GM18498 (cell line): ENCODE data around the gene COL4A3.

Experiments used
- ATAC-seq: cut with Tn5 transposase; IDR thresholded peaks from one replicate; pipeline ENCODE4 v1.9.1; 2021; ENCODE audit warnings: mild to moderate bottlenecking, moderate library complexity; ENCODE audit not compliant: unreplicated experiment

COL4A3 gene

DNA sequence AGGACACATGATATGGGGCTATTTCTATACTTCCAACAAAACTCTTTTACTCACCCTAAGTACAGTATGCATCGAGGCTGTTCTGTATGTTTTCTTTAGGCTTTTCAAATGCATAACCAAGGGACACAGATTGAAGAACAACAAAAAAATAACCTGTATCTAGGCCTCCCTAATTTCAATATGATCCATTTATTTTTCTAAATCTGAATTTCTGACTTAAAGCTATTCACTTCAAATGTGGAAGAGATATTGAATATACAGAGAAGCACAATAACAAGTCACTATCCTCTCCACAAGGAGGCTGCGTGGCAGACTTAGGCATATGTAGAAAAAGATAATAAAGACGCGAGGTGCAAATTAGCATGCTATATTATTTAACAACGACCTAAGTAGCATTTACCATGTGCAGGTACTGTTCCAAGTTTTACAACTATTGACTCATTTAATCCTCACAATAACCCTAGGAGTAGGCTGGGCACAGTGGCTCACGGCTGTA is 121.4 kb downstream of the COL4A3 start:
- ATAC-seq, result no peak

DNA sequence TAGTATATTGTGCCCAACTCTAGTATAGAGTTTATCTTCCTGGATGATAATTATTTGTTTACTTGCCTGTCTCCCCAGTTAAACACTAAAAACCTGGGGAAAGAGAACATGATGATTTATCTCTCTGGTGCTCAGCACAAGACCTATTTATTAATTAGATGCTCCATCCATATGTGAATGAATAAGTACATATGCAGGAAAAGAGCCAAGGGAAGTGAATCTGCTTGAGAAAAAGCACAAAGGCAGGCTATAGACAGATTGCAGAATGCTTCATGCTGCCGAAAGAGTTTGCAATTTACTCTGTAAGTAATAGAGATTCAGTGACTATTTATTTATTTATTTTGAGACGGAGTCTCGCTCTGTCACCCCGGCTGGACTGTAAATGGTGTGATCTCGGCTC is 123.3 kb downstream of the COL4A3 start:
- ATAC-seq, result no peak

DNA sequence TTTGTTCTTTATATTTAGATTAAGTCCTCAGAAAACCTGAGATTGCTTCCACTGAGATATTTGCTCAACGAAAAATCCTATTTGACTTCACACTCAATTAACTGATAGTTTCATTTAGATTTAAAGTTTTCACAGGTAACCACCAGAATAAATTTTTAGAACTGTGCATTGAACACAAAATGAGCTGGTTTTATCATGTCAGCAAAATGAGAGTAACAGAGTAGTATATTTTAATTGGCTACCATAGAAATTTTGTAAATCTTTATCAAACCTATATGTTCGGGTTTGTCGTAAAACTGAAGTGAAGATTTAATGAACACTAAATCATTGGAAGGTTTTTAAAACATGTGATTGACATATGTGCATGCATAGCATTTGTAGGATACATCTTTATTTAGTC is 127.9 kb downstream of the COL4A3 start:
- no peak for ATAC-seq

GRCh38 chr2:227293531-227293930 is 129.1 kb downstream of the COL4A3 start:
- ATAC-seq, result no peak

GRCh38 chr2:227295806-227296205 is 131.4 kb downstream of the COL4A3 start:
- ATAC-seq, result no peak

DNA sequence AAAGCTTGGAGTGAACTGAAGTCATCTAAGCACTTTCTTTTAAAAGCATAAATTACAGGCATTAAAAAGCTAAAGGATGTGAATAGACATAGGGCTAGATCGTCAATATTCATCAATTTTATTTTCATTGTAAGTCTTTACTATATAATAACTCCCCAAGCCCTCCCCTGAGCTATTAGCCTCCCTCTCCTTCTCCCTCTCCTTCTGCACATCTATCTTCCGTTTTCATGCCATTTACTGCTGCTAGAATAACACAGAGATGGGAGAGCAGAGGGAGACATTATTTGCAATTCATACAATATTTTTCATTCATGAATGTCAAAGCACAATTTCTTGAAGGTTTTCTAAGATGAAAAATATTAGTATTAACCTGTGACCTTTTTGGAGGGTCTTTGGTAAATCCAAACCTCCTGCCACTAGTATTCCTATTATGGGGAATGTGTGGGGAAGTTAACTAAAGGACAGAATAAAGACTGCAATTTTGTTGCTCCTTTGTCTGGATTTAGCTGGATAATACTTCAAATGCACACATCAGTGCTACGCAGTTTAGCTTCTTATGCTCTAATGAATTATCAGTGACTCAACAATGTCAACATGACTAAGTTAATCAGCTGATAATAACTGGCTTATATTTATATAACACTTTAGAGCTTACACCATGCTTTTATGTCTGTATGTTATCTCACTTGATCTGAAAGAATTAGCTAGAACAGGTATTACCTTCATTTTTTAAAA is 132.4 kb downstream of the COL4A3 start:
- no peak for ATAC-seq

GRCh38 chr2:227301523-227301922 is 137.1 kb downstream of the COL4A3 start:
- ATAC-seq, result no peak

GRCh38 chr2:227308784-227309183 is 144.4 kb downstream of the COL4A3 start:
- ATAC-seq, result peak; percentile 89

- ATAC-seq, result no peak
Measured at GRCh38 chr2:227310756-227311110, 146.3 kb downstream of the COL4A3 start.

DNA sequence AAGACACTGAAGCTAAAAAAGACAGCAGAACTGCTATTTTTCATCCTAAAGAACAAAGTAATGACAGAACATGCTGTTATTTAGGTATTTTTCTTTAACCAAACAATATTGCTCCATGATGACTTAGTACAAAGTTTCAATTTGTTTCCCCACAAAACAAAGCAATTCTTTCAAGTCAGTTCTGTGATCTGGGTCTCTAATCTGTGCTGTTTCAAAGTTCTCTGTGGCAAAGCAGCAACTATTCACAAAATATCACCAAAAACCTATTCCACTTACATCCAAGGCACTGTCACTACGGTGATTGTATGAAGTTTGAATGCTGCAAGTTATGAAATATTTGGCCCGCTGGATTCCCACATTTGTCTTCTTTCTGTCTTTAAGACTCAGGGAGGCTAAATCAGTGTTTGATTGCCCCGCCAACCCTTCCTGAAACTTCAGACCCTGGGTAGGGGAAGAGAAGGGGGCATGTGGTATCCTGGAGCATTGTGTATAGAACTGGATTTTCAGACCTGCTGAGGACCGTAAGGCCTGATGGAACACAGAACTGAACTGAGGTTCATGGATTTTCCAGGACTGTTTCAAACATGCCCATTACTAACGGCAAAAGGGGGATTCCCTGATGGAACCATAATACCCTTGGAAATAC is 147.6 kb downstream of the COL4A3 start:
- ATAC-seq, result no peak

GRCh38 chr2:227312579-227312978 is 148.2 kb downstream of the COL4A3 start:
- no peak for ATAC-seq

GRCh38 chr2:227313310-227313709 is 148.9 kb downstream of the COL4A3 start:
- ATAC-seq, result no peak

- ATAC-seq, result no peak
Measured at GRCh38 chr2:227317834-227318233, 153.4 kb downstream of the COL4A3 start.

DNA sequence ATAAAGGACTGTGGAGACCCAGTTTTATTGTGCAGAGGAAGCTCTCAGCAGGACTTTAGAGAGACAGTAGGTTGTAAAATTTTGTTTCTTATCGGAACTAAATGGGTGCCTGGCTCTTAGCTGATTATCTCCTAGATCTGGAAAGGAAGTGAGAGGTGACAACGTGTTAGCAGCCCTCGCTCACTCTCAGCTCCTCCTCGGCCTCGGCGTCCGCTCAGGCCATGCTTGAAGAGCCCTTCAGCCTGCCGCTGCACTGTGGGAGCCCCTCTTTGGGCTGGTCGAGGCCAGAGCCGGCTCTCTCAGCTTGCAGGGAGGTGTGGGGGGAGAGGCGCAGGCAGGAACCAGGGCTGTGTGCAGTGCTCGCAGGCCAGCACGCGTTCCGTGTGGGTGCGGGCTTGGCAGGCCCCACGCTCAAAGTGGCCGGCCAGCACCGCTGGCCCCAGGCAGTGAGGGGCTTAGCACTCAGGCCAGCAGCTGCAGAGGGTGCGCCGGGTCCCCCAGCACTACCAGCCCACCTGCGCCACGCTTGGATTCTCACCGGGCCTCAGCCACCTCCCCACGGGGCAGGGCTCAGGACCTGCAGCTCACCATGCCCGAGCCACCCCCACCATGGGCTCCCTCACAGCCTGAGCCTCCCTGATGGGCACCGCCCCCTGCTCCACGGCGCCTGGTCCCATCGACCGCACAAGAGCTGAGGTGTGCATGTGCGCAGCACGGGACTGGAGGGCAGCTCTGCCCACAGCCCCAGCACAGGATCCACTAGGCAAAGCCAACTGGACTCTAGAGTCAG is 156.1 kb downstream of the COL4A3 start:
- ATAC-seq, result no peak

- ATAC-seq, result no peak
Measured at GRCh38 chr2:227322530-227323205, 158.2 kb downstream of the COL4A3 start.

GRCh38 chr2:227323818-227324217 is 159.4 kb downstream of the COL4A3 start:
- no peak for ATAC-seq

DNA sequence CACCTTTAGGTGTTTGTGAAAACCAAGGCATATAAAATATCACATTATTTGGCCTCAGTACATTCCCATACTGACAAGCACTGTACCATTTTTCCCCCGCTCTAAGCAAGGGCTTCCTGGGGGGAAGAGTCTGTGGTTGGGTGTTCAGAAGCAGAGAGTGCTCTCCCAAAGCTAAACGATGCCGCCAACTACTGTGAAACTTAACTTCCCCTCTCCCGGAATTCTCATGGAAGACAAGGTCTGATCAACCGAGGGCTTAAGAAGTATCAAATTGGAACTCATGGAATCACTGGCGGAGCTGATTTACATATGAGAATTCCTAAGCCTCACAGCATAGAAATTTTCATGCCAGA is 160.2 kb downstream of the COL4A3 start:
- peak; percentile 18 for ATAC-seq

GRCh38 chr2:227324995-227325838 is 160.8 kb downstream of the COL4A3 start, which contains the start of gene MFF:
Gene MFF (plus strand): TSS chr2:227325251. CDS start chr2:227330666, 5,415 bp downstream.
- ATAC-seq, result peak; percentile 98

GRCh38 chr2:227325839-227326195 is 161.4 kb downstream of the COL4A3 start:
- no peak for ATAC-seq

- no peak for ATAC-seq
Measured at GRCh38 chr2:227326783-227327182, 162.4 kb downstream of the COL4A3 start.
